Measurements from ENCODE around the gene GPR183. TPM values are rescaled to one million over a fixed set of nuclear protein-coding genes. Genes with fewer than 3 reads are reported as not detected.

The GPR183 gene
- total and polyA plus RNA-seq, 2 experiments from 2014 or later, result 0.25 TPM; not detected in 1

DNA sequence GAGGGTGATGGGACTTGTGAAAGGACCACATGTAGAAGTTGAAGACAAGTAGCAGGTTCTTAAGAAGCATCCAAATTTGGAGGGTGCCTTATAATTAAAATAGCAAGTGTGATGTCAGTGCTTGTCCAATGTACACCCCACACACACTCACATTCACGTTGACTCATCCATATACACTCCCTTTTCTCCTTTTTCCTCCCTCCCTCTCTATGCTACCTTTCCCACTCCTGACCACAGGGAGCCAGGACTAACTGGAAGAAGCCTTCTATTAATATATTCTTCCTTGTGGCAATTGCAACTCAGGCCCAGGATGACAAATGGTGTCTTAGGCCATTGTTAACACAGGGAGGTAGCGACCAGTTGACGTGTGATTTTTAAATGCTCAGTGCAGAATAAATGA, 16.3 kb upstream of the GPR183 start:
- Histone ChIP-seq H3K4me2 (ENCODE audit: unreplicated experiment) (peak overlapping the region; percentile 3), H2AFZ (no peak overlapping the region)

GRCh38 chr13:99322297-99323103, 15.3 kb upstream of the GPR183 start:
- Histone ChIP-seq H3K9me2 (ENCODE audit: insufficient read depth) (no peaks in the 10 kb centered on the region), H3K9ac (peak overlapping the region; percentile 55), H4K20me1 (ENCODE audit: insufficient read depth) (no peaks in the 10 kb centered on the region), H3K36me3 (ENCODE audit: low read depth) (no peaks in the 10 kb centered on the region), H3K4me2 (ENCODE audit: unreplicated experiment) (peak overlapping the region; percentile 63), H3K27me3 (replicated peaks; ENCODE audit: insufficient read depth) (no peaks in the 10 kb centered on the region), H3F3A (ENCODE audit: insufficient read depth) (peaks cover 33% of the 10 kb centered on the region), H2AFZ (no peak overlapping the region), H3K4me1 (ENCODE audit: insufficient read depth) (peaks cover 39% of the 10 kb centered on the region), H3K79me2 (ENCODE audit: insufficient read depth) (no peaks in the 10 kb centered on the region), H3K9me3 (ENCODE audit: low read depth) (no peaks in the 10 kb centered on the region), H3K27ac (peak overlapping the region; percentile 74), H3K4me3 (no peak overlapping the region)
- in situ Hi-C loops (cut with MboI), result no loop called here
- WGBS, 2 experiments (ENCODE audit: low coverage in 1 of 2, low lambda C conversion rate in 2 of 2, missing lambda C conversion rate in 2 of 2), result 67 to 72% methylated on average over 10 of the region's 10 CpGs
- TF ChIP-seq EZH2phosphoT487 (IDR thresholded peaks at IDR 0.05; ENCODE audit: insufficient read depth, low read depth), result no peak
- DNase-seq, result peak; percentile 91

More for the DNA sequence above, 16.3 kb upstream of the GPR183 start:
- no peaks in the 10 kb centered on the region for H3K27me3 ChIP-seq (replicated peaks; ENCODE audit: insufficient read depth)
- H3K9me2 ChIP-seq (ENCODE audit: insufficient read depth), result no peaks in the 10 kb centered on the region
- no peak overlapping the region for H3K27ac ChIP-seq
- no peak overlapping the region for H3K4me3 ChIP-seq
- H3K36me3 ChIP-seq (ENCODE audit: low read depth), result no peaks in the 10 kb centered on the region
- peak; percentile 50 for DNase-seq
- H3K9me3 ChIP-seq (ENCODE audit: low read depth), result no peaks in the 10 kb centered on the region
- H4K20me1 ChIP-seq (ENCODE audit: insufficient read depth), result no peaks in the 10 kb centered on the region
- in situ Hi-C loops (cut with MboI), result no loop called here
- H3K79me2 ChIP-seq (ENCODE audit: insufficient read depth), result no peaks in the 10 kb centered on the region
- peaks cover 39% of the 10 kb centered on the region for H3K4me1 ChIP-seq (ENCODE audit: insufficient read depth)
- peaks cover 33% of the 10 kb centered on the region for H3F3A ChIP-seq (ENCODE audit: insufficient read depth)
- 75 to 83% methylated on average over 3 of the region's 3 CpGs for WGBS, 2 experiments (ENCODE audit: low coverage in 1 of 2, low lambda C conversion rate in 2 of 2, missing lambda C conversion rate in 2 of 2)
- TF ChIP-seq EZH2phosphoT487 (IDR thresholded peaks at IDR 0.05; ENCODE audit: insufficient read depth, low read depth), result no peak
- no peak for TF ChIP-seq EZH2 (IDR thresholded peaks at IDR 0.05; ENCODE audit: insufficient read depth, poor library complexity, severe bottlenecking)
- H3K9ac ChIP-seq, result no peak overlapping the region

GRCh38 chr13:99321709-99322108, 14.5 kb upstream of the GPR183 start:
- Histone ChIP-seq H3K9me2 (ENCODE audit: insufficient read depth) (no peaks in the 10 kb centered on the region), H3K4me3 (no peak overlapping the region), H3K79me2 (ENCODE audit: insufficient read depth) (no peaks in the 10 kb centered on the region), H3K36me3 (ENCODE audit: low read depth) (no peaks in the 10 kb centered on the region), H3K27me3 (replicated peaks; ENCODE audit: insufficient read depth) (no peaks in the 10 kb centered on the region), H3K4me1 (ENCODE audit: insufficient read depth) (peaks cover 39% of the 10 kb centered on the region), H3K9me3 (ENCODE audit: low read depth) (no peaks in the 10 kb centered on the region), H2AFZ (no peak overlapping the region), H3F3A (ENCODE audit: insufficient read depth) (peaks cover 33% of the 10 kb centered on the region), H3K27ac (peak overlapping the region; percentile 74), H3K9ac (peak overlapping the region; percentile 46), H4K20me1 (ENCODE audit: insufficient read depth) (no peaks in the 10 kb centered on the region), H3K4me2 (ENCODE audit: unreplicated experiment) (peak overlapping the region; percentile 21)
- DNase-seq, result peak; percentile 15
- in situ Hi-C loops (cut with MboI), result no loop called here
- TF ChIP-seq EZH2phosphoT487 (IDR thresholded peaks at IDR 0.05; ENCODE audit: insufficient read depth, low read depth) (no peak), EZH2 (IDR thresholded peaks at IDR 0.05; ENCODE audit: insufficient read depth, poor library complexity, severe bottlenecking) (no peak)

DNA sequence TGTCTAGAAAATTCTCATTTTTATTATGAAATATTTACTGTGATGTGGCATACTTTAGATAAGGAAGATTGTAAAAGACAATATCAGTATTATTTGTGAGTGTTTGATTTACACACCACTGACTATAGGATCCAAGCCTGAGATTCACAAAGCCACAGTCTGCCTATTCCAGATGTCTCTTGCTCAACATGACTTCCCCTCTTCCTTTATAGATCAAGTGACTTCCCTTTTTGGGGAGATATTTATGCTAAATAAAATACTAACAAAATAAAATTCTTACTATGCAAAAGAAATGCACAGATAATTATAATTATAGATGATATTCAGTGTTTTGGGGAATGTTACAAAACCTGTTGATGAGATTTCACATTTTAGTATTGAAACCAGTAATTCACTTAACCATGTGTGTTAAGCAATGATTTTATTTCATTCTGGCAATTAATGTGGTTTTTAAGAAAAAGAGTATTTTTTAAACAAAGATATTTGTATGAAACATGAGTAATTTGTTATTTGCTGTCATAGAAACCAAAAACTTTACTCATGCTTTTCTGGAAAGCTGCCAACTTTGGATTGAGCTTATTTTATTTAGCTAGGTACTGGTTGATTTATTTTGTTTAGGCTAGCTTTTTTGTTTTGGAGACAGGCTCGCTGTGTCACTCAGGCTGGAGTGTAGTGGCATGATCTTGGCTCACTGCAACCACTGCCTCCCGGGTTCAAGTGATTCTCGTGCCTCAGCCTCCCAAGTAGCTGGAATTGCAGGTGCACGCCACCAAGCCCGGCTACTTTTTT, 13.7 kb upstream of the GPR183 start:
- Histone ChIP-seq H2AFZ (no peak overlapping the region), H3K79me2 (ENCODE audit: insufficient read depth) (no peaks in the 10 kb centered on the region), H3K9ac (peak overlapping the region; percentile 46), H3K9me3 (ENCODE audit: low read depth) (no peaks in the 10 kb centered on the region), H3K27ac (peak overlapping the region; percentile 74), H3K9me2 (ENCODE audit: insufficient read depth) (no peaks in the 10 kb centered on the region), H3K36me3 (ENCODE audit: low read depth) (no peaks in the 10 kb centered on the region), H3K4me2 (ENCODE audit: unreplicated experiment) (peak overlapping the region; percentile 29), H3K4me1 (ENCODE audit: insufficient read depth) (peaks cover 39% of the 10 kb centered on the region), H4K20me1 (ENCODE audit: insufficient read depth) (no peaks in the 10 kb centered on the region), H3K27me3 (replicated peaks; ENCODE audit: insufficient read depth) (no peaks in the 10 kb centered on the region), H3F3A (ENCODE audit: insufficient read depth) (peaks cover 33% of the 10 kb centered on the region), H3K4me3 (no peak overlapping the region)
- peak; percentile 92 for DNase-seq
- TF ChIP-seq EZH2phosphoT487 (IDR thresholded peaks at IDR 0.05; ENCODE audit: insufficient read depth, low read depth), result no peak
- no peak for TF ChIP-seq EZH2 (IDR thresholded peaks at IDR 0.05; ENCODE audit: insufficient read depth, poor library complexity, severe bottlenecking)
- 45 to 47% methylated on average over 5 of the region's 5 CpGs for WGBS, 2 experiments (ENCODE audit: low coverage in 1 of 2, low lambda C conversion rate in 2 of 2, missing lambda C conversion rate in 2 of 2)
- in situ Hi-C loops (cut with MboI), result no loop called here

Measured in GM23248 (cell line).